K562 (cell line): ENCODE data around the gene CHD1L. TPM values are rescaled to one million over a fixed set of nuclear protein-coding genes. Genes with fewer than 3 reads are reported as not detected.
A peak's percentile ranks its signal among the peaks of the same experiment; 100 is the strongest.

Experiments
- ATAC-seq: fragments of 200-7000 bp; cut with Tn5 transposase; 3 replicates; pipeline ENCODE4 v1.9.1; 2020; ENCODE audit warnings: moderate library complexity
- BruUV-seq: library from RNA; stranded (reverse); fragments of 400-500 nt; replicated peaks from 2 replicates; lab custom pipeline; 2021; lab: Mats Ljungman, UMichigan
- CTCF ChIA-PET: fragments of 300-600 bp; formaldehyde crosslinking; extraction: SDS; loops from one replicate; lab custom pipeline; 2021; ENCODE audit warnings: low intra/inter-chr PET ratio; lab: Yijun Ruan, JAX
- POLR2A ChIA-PET: fragments of 300-600, 350-650 bp; sonication (Branson Sonifier 250); formaldehyde crosslinking; extraction: SDS; loops from one replicate; lab custom pipeline; 2021; ENCODE audit warnings: antibody characterized with exemption, inconsistent platforms; lab: Yijun Ruan, JAX
- DNase-seq, 4 experiments: peaks; one replicate each; pipeline versions ENCODE4 v3.0.0 to v3.0.0-alpha.2; 2011 to 2018; ENCODE audit warnings: low spot score in 3 of 4, mixed read lengths in 3 of 4; ENCODE audit errors: extremely low read depth in 1 of 4
- FAIRE-seq: peaks from 2 replicates; lab custom pipeline; 2011; peaks lifted over from hg19 to GRCh38; lab: Jason Lieb, UNC
- H2AFZ ChIP-seq: 2 replicates; pipeline ENCODE4 v1.6.0; 2011; ENCODE audit warnings: low read depth, low read length, control low read depth, inconsistent platforms
- H3K27ac ChIP-seq: fragments of 200-600 bp; 3 replicates; pipeline ENCODE4 v1.8.0; 2011; ENCODE audit warnings: low read depth, mild to moderate bottlenecking, control low read depth, inconsistent platforms, low read length, moderate library complexity, mixed read lengths; ENCODE audit errors: extremely low read depth
- H3K27me3 ChIP-seq, 2 experiments: fragments of 300-600 bp in 1 of 2; 2 replicates in 1 of 2; 3 replicates in 1 of 2; pipeline versions ENCODE4 v1.6.0 to v1.8.0; 2011; ENCODE audit warnings: inconsistent platforms in 2 of 2, low read length in 2 of 2, mild to moderate bottlenecking in 1 of 2, mixed read lengths in 1 of 2, moderate library complexity in 1 of 2; ENCODE audit not compliant: control insufficient read depth in 2 of 2, insufficient read depth in 2 of 2
- H3K36me3 ChIP-seq: fragments of 300-600 bp; 3 replicates; pipeline ENCODE4 v1.8.0; 2011; ENCODE audit warnings: mild to moderate bottlenecking, low read length, inconsistent platforms; ENCODE audit not compliant: control insufficient read depth, insufficient read depth
- H3K4me1 ChIP-seq, 2 experiments: fragments of 200-600 bp in 1 of 2; replicated peaks in 1 of 2; 2 replicates in 1 of 2; 3 replicates in 1 of 2; pipeline versions ENCODE4 v1.5.1 to v1.8.0; 2011; ENCODE audit warnings: inconsistent platforms in 2 of 2, low read length in 2 of 2, mild to moderate bottlenecking in 1 of 2, mixed read lengths in 1 of 2, moderate library complexity in 1 of 2; ENCODE audit not compliant: control insufficient read depth in 2 of 2, insufficient read depth in 2 of 2
- H3K4me2 ChIP-seq: 2 replicates; pipeline ENCODE4 v1.6.1; 2011; ENCODE audit warnings: low read length, control low read depth, inconsistent platforms, mixed read lengths; ENCODE audit not compliant: insufficient read depth
- H3K4me3 ChIP-seq: fragments of 200-600 bp; sonication (generic), shearing (Covaris generic); 2 replicates; pipeline ENCODE4 v1.5.1; 2016; ENCODE audit warnings: control low read depth, inconsistent platforms
- H3K79me2 ChIP-seq: fragments of 200-600 bp; 3 replicates; pipeline ENCODE4 v1.8.0; 2011; ENCODE audit warnings: low read length, inconsistent platforms; ENCODE audit not compliant: control insufficient read depth, insufficient read depth
- H3K9ac ChIP-seq, 2 experiments: 2 replicates each; pipeline versions ENCODE4 v1.6.0 to v1.6.1; 2011; ENCODE audit warnings: low read depth in 2 of 2, low read length in 2 of 2, control low read depth in 1 of 2, inconsistent platforms in 1 of 2, mild to moderate bottlenecking in 1 of 2, mixed read lengths in 1 of 2; ENCODE audit not compliant: insufficient read depth in 1 of 2
- H3K9me1 ChIP-seq: one replicate; pipeline ENCODE4 v1.6.0; 2011; ENCODE audit warnings: inconsistent platforms, mild to moderate bottlenecking, low read length, moderate library complexity; ENCODE audit not compliant: control insufficient read depth, insufficient read depth
- H3K9me3 ChIP-seq: replicated peaks from 2 replicates; pipeline ENCODE4 v1.5.1; 2011; ENCODE audit warnings: low read depth, low read length, inconsistent platforms; ENCODE audit not compliant: control insufficient read depth, insufficient read depth
- H4K20me1 ChIP-seq: replicated peaks from 2 replicates; pipeline ENCODE4 v1.6.1; 2011; ENCODE audit warnings: low read length, inconsistent platforms, mixed read lengths; ENCODE audit not compliant: control insufficient read depth, insufficient read depth
- CHD1 ChIP-seq: fragments of 200-600 bp; sonication (generic); IDR thresholded peaks from one replicate; pipeline ENCODE4 v1.6.1; 2012; ENCODE audit warnings: mild to moderate bottlenecking, moderate library complexity, low read length, inconsistent platforms
- CREBBP ChIP-seq: IDR thresholded peaks from one replicate; pipeline ENCODE4 v1.6.1; 2012; ENCODE audit warnings: low read depth, mild to moderate bottlenecking, control low read depth, inconsistent platforms, low read length
- GABPA ChIP-seq: fragments of 200-800 bp; sonication (Bioruptor generic); conservative IDR thresholded peaks from 2 replicates; pipeline ENCODE4 v1.6.1; 2016; ENCODE audit warnings: low read depth, missing genetic modification characterization, missing compliant biosample characterization
- GATAD2B ChIP-seq: fragments of 450-650 bp; IDR thresholded peaks from 2 replicates; pipeline ENCODE4 v1.6.1; 2017; ENCODE audit warnings: mild to moderate bottlenecking, borderline replicate concordance
- KLF1 ChIP-seq: fragments of 450-650 bp; IDR thresholded peaks from 2 replicates; pipeline ENCODE4 v1.6.1; 2016; ENCODE audit warnings: missing genetic modification characterization, missing compliant biosample characterization
- NBN ChIP-seq: fragments of 450-650 bp; IDR thresholded peaks from 2 replicates; pipeline ENCODE4 v1.6.1; 2016; ENCODE audit warnings: low read depth, mild to moderate bottlenecking
- RBBP5 ChIP-seq: fragments of 200-600 bp; sonication (generic); IDR thresholded peaks from 2 replicates; pipeline ENCODE4 v1.6.1; 2012; ENCODE audit warnings: borderline replicate concordance, mild to moderate bottlenecking, low read length, control low read depth, inconsistent platforms; ENCODE audit not compliant: insufficient read depth, poor library complexity, severe bottlenecking
- TCF3 ChIP-seq: sonication (generic); formaldehyde crosslinking; IDR thresholded peaks from 2 replicates; pipeline ENCODE4 v1.4.0; 2020; ENCODE audit warnings: mild to moderate bottlenecking, missing genetic modification reagents
- TEAD1 ChIP-seq, 2 experiments: fragments of 450-650 bp in 1 of 2; sonication (generic) in 1 of 2; formaldehyde crosslinking; IDR thresholded peaks; 2 replicates each; pipeline versions ENCODE4 v1.4.0 to v1.8.0; 2020 to 2022; ENCODE audit warnings: mild to moderate bottlenecking in 2 of 2, missing genetic modification reagents in 1 of 2
- ZNF143 ChIP-seq: sonication (generic); formaldehyde crosslinking; IDR thresholded peaks from 2 replicates; pipeline ENCODE4 v1.9.0; 2022; ENCODE audit warnings: mild to moderate bottlenecking, missing genetic modification reagents
- ZNF165 ChIP-seq: fragments of 250-450 bp; sonication (Bioruptor Pico); IDR thresholded peaks from 2 replicates; pipeline ENCODE4 v1.4.0; 2020; ENCODE audit warnings: borderline replicate concordance
- WGBS: fragments of 100-300 bp; shearing (Covaris generic); methylation state at CpG from one replicate; pipeline ENCODE4 v1.1.6; 2016; ENCODE audit warnings: low coverage, mixed read lengths; ENCODE audit not compliant: insufficient coverage; ENCODE audit errors: missing lambda C conversion rate; 5-methylcytosine and 5-hydroxymethylcytosine counted together
- in situ Hi-C: fragments of 300-500 bp; cut with MboI; formaldehyde crosslinking; loops from 4 replicates; pipeline ENCODE4 v1.15.0; 2018; ENCODE audit warnings: inconsistent platforms, mixed read lengths
- intact Hi-C: fragments of 100-400 bp; cut with micrococcal nuclease; formaldehyde crosslinking; loops from 2 replicates; pipeline ENCODE4 v1.14.2; 2022
- polyA plus RNA-seq, 8 experiments: library from polyadenylated mRNA; depleted of rRNA in 4 of 8; stranded (reverse) in 5 of 8; unstranded in 3 of 8; fragments of >200 nt; fragmentation: Nextera tagmentation in 2 of 8; fragmentation: Illumina TruSeq in 1 of 8; extraction: Ambion mirVana in 2 of 8; extraction: Trizol in 1 of 8; gene quantifications; 2 replicates each; pipeline versions ENCODE4 v1.2.1 to v1.2.3, GENCODE V29; 2011 to 2014; ENCODE audit warnings: inconsistent platforms in 1 of 8, missing spikeins in 1 of 8
- total RNA-seq, 7 experiments: library from RNA; depleted of rRNA in 6 of 7; stranded (reverse); fragments of >200 nt in 6 of 7; fragmentation: Illumina TruSeq in 2 of 7; extraction: Trizol in 2 of 7; gene quantifications; 2 replicates each; pipeline versions ENCODE4 v1.2.1 to v1.2.3, GENCODE V29; 2011 to 2021; ENCODE audit warnings: low replicate concordance in 1 of 7
- TF ChIP-seq, protein P1 (sequence below): IDR thresholded peaks from 2 replicates; pipeline ENCODE4 v1.6.1; 2016; ENCODE audit warnings: missing genetic modification characterization, missing compliant biosample characterization

The CHD1L gene
- total and polyA plus RNA-seq, 9 of the 15 experiments (the other 6 are each of a cell fraction or from before 2014, with no cell fraction given): 25.0 to 93.3 (median 59.1) TPM

- peak in 2 of 4 experiments; percentile 48 to 60 for DNase-seq
- BruUV-seq: no TSS peak
- H3K9ac ChIP-seq: peak overlapping the region; percentile 93
- ChIA-PET POLR2A (interaction anchor here (0.8 to 2.0 kb wide), 5 partner anchors 13 to 159 kb away, joined by 3 to 18 read pairs (median 5); partner anchors contain the start of gene FMO5), CTCF (interaction anchor here (0.8 to 3.3 kb wide), 2 partner anchors 71 to 73 kb away, joined by 3 to 21 read pairs; partner anchors contain the start of gene PRKAB2)
- 0 out of 4 replicates have a peak, but pooled peaks of 1 of the 2 experiments have one; percentile 5 for TF ChIP-seq TEAD1 (CRISPR knock-in tag; IDR thresholded peaks at IDR 0.05)
- TF ChIP-seq NBN: 0 out of 2 replicates have a peak, but pooled peaks have one; percentile 33
- TF ChIP-seq GABPA (tag): 0 out of 2 replicates have a peak, but pooled peaks have one; percentile 30
- 0 out of 2 replicates have a peak, but pooled peaks have one; percentile 8 for TF ChIP-seq TCF3 (CRISPR knock-in tag)
- TF ChIP-seq RBBP5: peak; percentile 34
- TF ChIP-seq ZNF165 (CRISPR knock-in tag): 0 out of 2 replicates have a peak, but pooled peaks have one; percentile 77
- TF ChIP-seq ZNF143 (CRISPR knock-in tag): no peak
- no peak for TF ChIP-seq GATAD2B
- no peak for TF ChIP-seq KLF1 (tag)
- TF ChIP-seq CREBBP: no peak
- TF ChIP-seq, protein P1, sequence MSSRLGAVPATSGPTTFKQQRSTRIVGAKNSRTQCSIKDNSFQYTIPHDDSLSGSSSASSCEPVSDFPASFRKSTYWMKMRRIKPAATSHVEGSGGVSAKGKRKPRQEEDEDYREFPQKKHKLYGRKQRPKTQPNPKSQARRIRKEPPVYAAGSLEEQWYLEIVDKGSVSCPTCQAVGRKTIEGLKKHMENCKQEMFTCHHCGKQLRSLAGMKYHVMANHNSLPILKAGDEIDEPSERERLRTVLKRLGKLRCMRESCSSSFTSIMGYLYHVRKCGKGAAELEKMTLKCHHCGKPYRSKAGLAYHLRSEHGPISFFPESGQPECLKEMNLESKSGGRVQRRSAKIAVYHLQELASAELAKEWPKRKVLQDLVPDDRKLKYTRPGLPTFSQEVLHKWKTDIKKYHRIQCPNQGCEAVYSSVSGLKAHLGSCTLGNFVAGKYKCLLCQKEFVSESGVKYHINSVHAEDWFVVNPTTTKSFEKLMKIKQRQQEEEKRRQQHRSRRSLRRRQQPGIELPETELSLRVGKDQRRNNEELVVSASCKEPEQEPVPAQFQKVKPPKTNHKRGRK (tag): no peak
- TF ChIP-seq CHD1: peak; percentile 3
- WGBS: 2% methylated on average over 30 of the region's 30 CpGs
- peaks cover 14% of the 10 kb centered on the region; the same call in 1 of the 3 replicates for H3K36me3 ChIP-seq
- peak; percentile 26 for FAIRE-seq
- H3K79me2 ChIP-seq: peaks cover 57% of the 10 kb centered on the region
- H3K27me3 ChIP-seq: no peaks in the 10 kb centered on the region
- intact Hi-C loops: loop anchor here (1.0 to 5.0 kb wide), 3 partner anchors 70 to 160 kb away; partner anchors contain the start of gene PRKAB2
- H3K4me3 ChIP-seq: peak overlapping the region; percentile 87
- peak overlapping the region; percentile 93 for H3K27ac ChIP-seq
- in situ Hi-C loops: no loop called here
- H3K4me2 ChIP-seq: peak overlapping the region; percentile 90
- no peaks in the 10 kb centered on the region for H3K9me3 ChIP-seq
- peak; percentile 44 for ATAC-seq
- H2AFZ ChIP-seq: peak overlapping the region; percentile 94
- no peaks in the 10 kb centered on the region; the same call in 1 of the 2 replicates for H4K20me1 ChIP-seq
- H3K4me1 ChIP-seq: peaks cover 11 to 32% of the 10 kb centered on the region in 2 experiments
- no peaks in the 10 kb centered on the region for H3K9me1 ChIP-seq
These were observed 773 bp downstream of the CHD1L start for GRCh38 chr1:147243228-147243685.
